Testis (tissue), 2 donors: ENCODE measurements around the gene SAXO2.

Experiments used
- CTCF ChIP-seq, 3 experiments: fragments of 450-650 bp in 2 of 3; fragments of 200-600 bp in 1 of 3; sonication (generic) in 1 of 3; IDR thresholded peaks; one replicate each; pipeline ENCODE4 v1.5.1; 2016 to 2019; ENCODE audit warnings: antibody characterized with exemption in 3 of 3, mild to moderate bottlenecking in 2 of 3, moderate library complexity in 1 of 3
- POLR2A ChIP-seq: fragments of 450-650 bp; IDR thresholded peaks from one replicate; pipeline ENCODE4 v1.6.1; 2017; ENCODE audit warnings: antibody characterized with exemption, mild to moderate bottlenecking, moderate library complexity

- TF ChIP-seq CTCF (IDR thresholded peaks at IDR 0.05) (no peak), POLR2A (no peak)
Measured at GRCh38 chr15:82313446-82313845, 50.8 kb downstream of the SAXO2 start.
